ENCODE measurements around the gene MIER2. TPM values are rescaled to one million over a fixed set of nuclear protein-coding genes. Genes with fewer than 3 reads are reported as not detected.

Gene MIER2
- total and polyA plus RNA-seq, 10 of the 15 experiments (the other 5 are each of a cell fraction or from before 2014, with no cell fraction given): 0.48 to 23.6 (median 12.1) TPM

GRCh38 chr19:292951-293350 lies 51.6 kb downstream of the MIER2 start:
- no peaks in the 10 kb centered on the region for H3K36me3 ChIP-seq (ENCODE audit: control insufficient read depth in 2 of 2, insufficient read depth in 2 of 2, low read length in 1 of 2)
- TF ChIP-seq CBFB (IDR thresholded peaks at IDR 0.05; ENCODE audit: low read depth) (no peak), FOXM1 (IDR thresholded peaks at IDR 0.05; ENCODE audit: low read depth, low read length) (no peak), MTA3 (IDR thresholded peaks at IDR 0.05; ENCODE audit: borderline replicate concordance, low read length) (no peak), SRF (IDR thresholded peaks at IDR 0.05; ENCODE audit: low read depth in 2 of 2, low read length in 2 of 2) (no peak), TARDBP (IDR thresholded peaks at IDR 0.05; ENCODE audit: borderline replicate concordance) (no peak), MYB (IDR thresholded peaks at IDR 0.05; ENCODE audit: borderline replicate concordance, low read depth, low read length) (no peak), E2F4 (IDR thresholded peaks at IDR 0.05; ENCODE audit: low read depth, low read length) (no peak), SMAD1 (IDR thresholded peaks at IDR 0.05; ENCODE audit: low read depth, partially characterized antibody) (no peak)
- TF ChIP-seq, protein P1, sequence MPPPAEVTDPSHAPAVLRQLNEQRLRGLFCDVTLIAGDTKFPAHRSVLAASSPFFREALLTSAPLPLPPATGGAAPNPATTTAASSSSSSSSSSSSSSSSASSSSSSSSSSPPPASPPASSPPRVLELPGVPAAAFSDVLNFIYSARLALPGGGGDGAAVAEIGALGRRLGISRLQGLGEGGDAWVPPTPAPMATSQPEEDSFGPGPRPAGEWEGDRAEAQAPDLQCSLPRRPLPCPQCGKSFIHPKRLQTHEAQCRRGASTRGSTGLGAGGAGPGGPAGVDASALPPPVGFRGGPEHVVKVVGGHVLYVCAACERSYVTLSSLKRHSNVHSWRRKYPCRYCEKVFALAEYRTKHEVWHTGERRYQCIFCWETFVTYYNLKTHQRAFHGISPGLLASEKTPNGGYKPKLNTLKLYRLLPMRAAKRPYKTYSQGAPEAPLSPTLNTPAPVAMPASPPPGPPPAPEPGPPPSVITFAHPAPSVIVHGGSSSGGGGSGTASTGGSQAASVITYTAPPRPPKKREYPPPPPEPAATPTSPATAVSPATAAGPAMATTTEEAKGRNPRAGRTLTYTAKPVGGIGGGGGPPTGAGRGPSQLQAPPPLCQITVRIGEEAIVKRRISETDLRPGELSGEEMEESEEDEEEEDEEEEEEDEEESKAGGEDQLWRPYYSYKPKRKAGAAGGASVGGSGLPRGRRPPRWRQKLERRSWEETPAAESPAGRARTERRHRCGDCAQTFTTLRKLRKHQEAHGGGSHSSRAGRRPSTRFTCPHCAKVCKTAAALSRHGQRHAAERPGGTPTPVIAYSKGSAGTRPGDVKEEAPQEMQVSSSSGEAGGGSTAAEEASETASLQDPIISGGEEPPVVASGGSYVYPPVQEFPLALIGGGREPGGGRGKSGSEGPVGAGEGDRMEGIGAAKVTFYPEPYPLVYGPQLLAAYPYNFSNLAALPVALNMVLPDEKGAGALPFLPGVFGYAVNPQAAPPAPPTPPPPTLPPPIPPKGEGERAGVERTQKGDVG (CRISPR knock-in tag; IDR thresholded peaks at IDR 0.05): no peak
- TF ChIP-seq, protein P2, sequence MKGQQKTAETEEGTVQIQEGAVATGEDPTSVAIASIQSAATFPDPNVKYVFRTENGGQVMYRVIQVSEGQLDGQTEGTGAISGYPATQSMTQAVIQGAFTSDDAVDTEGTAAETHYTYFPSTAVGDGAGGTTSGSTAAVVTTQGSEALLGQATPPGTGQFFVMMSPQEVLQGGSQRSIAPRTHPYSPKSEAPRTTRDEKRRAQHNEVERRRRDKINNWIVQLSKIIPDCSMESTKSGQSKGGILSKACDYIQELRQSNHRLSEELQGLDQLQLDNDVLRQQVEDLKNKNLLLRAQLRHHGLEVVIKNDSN (IDR thresholded peaks at IDR 0.05; ENCODE audit: borderline replicate concordance, extremely low read length, insufficient read depth, low read depth, low read length): no peak
- no peak for ATAC-seq
- ChIA-PET POLR2A (interaction anchor here (0.5 to 0.6 kb wide), 2 partner anchors 191 to 998 kb away, joined by 3 read pairs; no protein-coding TSS in a partner anchor), CTCF (no interaction called here), RAD21 (ENCODE audit: unreplicated experiment) (no interaction called here), SMC1A (ENCODE audit: uncharacterized antibody, unreplicated experiment) (no interaction called here)
- H3K4me1 ChIP-seq (ENCODE audit: control insufficient read depth, insufficient read depth, low read length): no peaks in the 10 kb centered on the region
- H3K4me3 ChIP-seq: no peak overlapping the region
- peaks cover 0 to 6% of the 10 kb centered on the region in 2 experiments; a peak in 2 of 4 replicates for H3K27me3 ChIP-seq (replicated peaks in 1 of 2; ENCODE audit: control insufficient read depth in 2 of 2, insufficient read depth in 2 of 2, low read length in 1 of 2)
- DNase-seq (ENCODE audit: low read depth, low spot score): no peak
- 50% methylated on average over 3 of the region's 4 CpGs for WGBS (ENCODE audit: insufficient coverage, insufficient replicate concordance, low lambda C conversion rate, missing lambda C conversion rate)
- no peak overlapping the region for H3K4me2 ChIP-seq (ENCODE audit: control insufficient read depth, insufficient read depth)
- H2AFZ ChIP-seq (ENCODE audit: control insufficient read depth, low read depth, low read length): no peak overlapping the region
- in situ Hi-C loops (cut with MboI) (no loop called here), intact Hi-C loops (cut with micrococcal nuclease; ENCODE audit: unreplicated experiment) (no loop called here)
- H4K20me1 ChIP-seq (ENCODE audit: control insufficient read depth, insufficient read depth): no peaks in the 10 kb centered on the region
- FAIRE-seq: no peak
- no peak overlapping the region for H3K27ac ChIP-seq (ENCODE audit: control insufficient read depth, insufficient read depth)
- H3K79me2 ChIP-seq (ENCODE audit: control insufficient read depth, insufficient read depth, low read length): no peaks in the 10 kb centered on the region
- no peak overlapping the region for H3K9ac ChIP-seq (ENCODE audit: control insufficient read depth, insufficient read depth, low read length)
- no peaks in the 10 kb centered on the region for H3K9me3 ChIP-seq (replicated peaks; ENCODE audit: control insufficient read depth, insufficient read depth, low read length)
- no TSS peak for BruUV-seq (replicated peaks)

Measured in GM12878 (cell line).